ENCODE data around the gene CYP26A1. TPM values are rescaled to one million over a fixed set of nuclear protein-coding genes. Genes with fewer than 3 reads are reported as not detected.

Gene CYP26A1
- total RNA-seq, 1 experiment from 2014 or later: 0.17 TPM

GRCh38 chr10:93074597-93075368, 1.1 kb downstream of the CYP26A1 start:
- no peak overlapping the region for H2AFZ ChIP-seq (ENCODE audit: low read depth, low read length, poor library complexity, severe bottlenecking)
- H3K36me3 ChIP-seq (ENCODE audit: control insufficient read depth in 1 of 2, insufficient read depth in 2 of 2, low read length in 2 of 2): no peaks in the 10 kb centered on the region
- no peaks in the 10 kb centered on the region for H3K9me3 ChIP-seq (ENCODE audit: control insufficient read depth in 1 of 2, insufficient read depth in 1 of 2, low read depth in 1 of 2, low read length in 2 of 2)
- ATAC-seq (no peak), DNase-seq (ENCODE audit: low read depth, low spot score) (no peak)
- no peaks in the 10 kb centered on the region for H4K20me1 ChIP-seq (ENCODE audit: insufficient read depth)
- no peaks in the 10 kb centered on the region for H3K9me2 ChIP-seq (ENCODE audit: insufficient read depth)
- 0 out of 4 replicates have a peak overlapping the region, but pooled peaks of 1 of the 2 experiments have one; percentile 60 for H3K4me3 ChIP-seq (replicated peaks in 1 of 2; ENCODE audit: low read depth in 1 of 2, low read length in 2 of 2)
- intact Hi-C loops (cut with micrococcal nuclease): loop anchor here (10.0 kb wide), 1 partner anchor 190 kb away; no protein-coding TSS in a partner anchor
- no peak for TF ChIP-seq CEBPB (IDR thresholded peaks at IDR 0.05; ENCODE audit: low read depth)
- no peak for TF ChIP-seq ATF3 (IDR thresholded peaks at IDR 0.05)
- no peak for TF ChIP-seq ZFX (IDR thresholded peaks at IDR 0.05)
- no peak for TF ChIP-seq MAX (IDR thresholded peaks at IDR 0.05)
- TF ChIP-seq EGR1 (IDR thresholded peaks at IDR 0.05; ENCODE audit: low read depth): no peak
- TF ChIP-seq EZH2 (IDR thresholded peaks at IDR 0.05): no peak
- no peak for TF ChIP-seq ZNF274 (IDR thresholded peaks at IDR 0.05; ENCODE audit: low read depth, low read length)
- no peak for TF ChIP-seq ELF1 (IDR thresholded peaks at IDR 0.05; ENCODE audit: borderline replicate concordance, low read depth)
- H3K27ac ChIP-seq (ENCODE audit: low read depth, low read length): no peak overlapping the region
- H3K4me2 ChIP-seq (ENCODE audit: low read length): peak overlapping the region; percentile 75
- CTCF ChIA-PET: no interaction called here
- no peaks in the 10 kb centered on the region for H3K79me2 ChIP-seq (ENCODE audit: insufficient read depth, low read length)
- no peaks in the 10 kb centered on the region for H3K27me3 ChIP-seq (ENCODE audit: insufficient read depth, low read length)
- RAD21 ChIA-PET (ENCODE audit: low non-redundant PET in 1 of 2, low total read pairs in 2 of 2, uncharacterized antibody in 2 of 2, unreplicated experiment in 2 of 2): no interaction called here
- H3K4me1 ChIP-seq (ENCODE audit: control insufficient read depth in 1 of 2, insufficient read depth in 2 of 2, low read length in 2 of 2): peaks cover 8 to 19% of the 10 kb centered on the region in 2 experiments; a peak in 2 of 4 replicates
- H3K9ac ChIP-seq (ENCODE audit: low read length): no peak overlapping the region
- POLR2A ChIA-PET: no interaction called here
- BruUV-seq (replicated peaks): no TSS peak
